ENCODE data around the gene CHST8.

The CHST8 gene

GRCh38 chr19:33705090-33705847 is 83.5 kb downstream of the CHST8 start:
- no peaks in the 10 kb centered on the region for H3K36me3 ChIP-seq (ENCODE audit: control insufficient read depth in 1 of 2, insufficient read depth in 2 of 2, low read length in 2 of 2)
- no peak overlapping the region for H3K4me3 ChIP-seq (ENCODE audit: low read depth, low read length)
- no peak overlapping the region for H3K18ac ChIP-seq (ENCODE audit: low read length)
- H2BK5ac ChIP-seq (ENCODE audit: low read depth, low read length, poor library complexity), result no peak overlapping the region
- H3K23ac ChIP-seq (ENCODE audit: low read length), result no peak overlapping the region
- no peak overlapping the region for H4K12ac ChIP-seq (ENCODE audit: low read depth, low read length)
- no peak overlapping the region for H2BK120ac ChIP-seq (ENCODE audit: insufficient read depth, low read length, poor library complexity)
- H3K79me1 ChIP-seq (ENCODE audit: low read length), result no peaks in the 10 kb centered on the region
- H3K4me1 ChIP-seq (ENCODE audit: control insufficient read depth in 1 of 2, insufficient read depth in 2 of 2, low read length in 2 of 2), result peaks cover 0 to 2% of the 10 kb centered on the region in 2 experiments
- no peak overlapping the region for H3K27ac ChIP-seq (ENCODE audit: low read depth, low read length)
- H3K9me3 ChIP-seq (ENCODE audit: insufficient read depth, low read depth, low read length), result no peaks in the 10 kb centered on the region
- no peaks in the 10 kb centered on the region for H3K79me2 ChIP-seq (ENCODE audit: control insufficient read depth, insufficient read depth, low read length, poor library complexity)
- H3K14ac ChIP-seq (ENCODE audit: low read length), result no peak overlapping the region
- H3K27me3 ChIP-seq (ENCODE audit: insufficient read depth, low read length), result no peaks in the 10 kb centered on the region
- no peak overlapping the region for H4K91ac ChIP-seq (ENCODE audit: low read depth, low read length)
- H2AK5ac ChIP-seq (ENCODE audit: low read length), result no peak overlapping the region
- no peak overlapping the region for H3K9ac ChIP-seq (ENCODE audit: low read length)
- no CpG with 5 or more reads among the region's 11 CpGs for WGBS (ENCODE audit: extremely low coverage, insufficient coverage, insufficient read length)
- no peak overlapping the region for H3K4me2 ChIP-seq (ENCODE audit: low read length)
- no peak overlapping the region for H3K4ac ChIP-seq (ENCODE audit: low read depth, low read length)
- DNase-seq, result no peak
- no peak overlapping the region for H2BK12ac ChIP-seq (ENCODE audit: low read length)
- H2AFZ ChIP-seq (ENCODE audit: insufficient read depth, low read length, poor library complexity), result no peak overlapping the region
- no peak overlapping the region for H4K8ac ChIP-seq (ENCODE audit: low read depth, low read length)

GRCh38 chr19:33705860-33706259 is 84.1 kb downstream of the CHST8 start:
- H4K91ac ChIP-seq (ENCODE audit: low read depth, low read length), result no peak overlapping the region
- no peaks in the 10 kb centered on the region for H3K36me3 ChIP-seq (ENCODE audit: control insufficient read depth in 1 of 2, insufficient read depth in 2 of 2, low read length in 2 of 2)
- H3K4me1 ChIP-seq (ENCODE audit: control insufficient read depth in 1 of 2, insufficient read depth in 2 of 2, low read length in 2 of 2), result peaks cover 0 to 2% of the 10 kb centered on the region in 2 experiments
- H2BK12ac ChIP-seq (ENCODE audit: low read length), result no peak overlapping the region
- H2AFZ ChIP-seq (ENCODE audit: insufficient read depth, low read length, poor library complexity), result no peak overlapping the region
- no peak overlapping the region for H3K18ac ChIP-seq (ENCODE audit: low read length)
- H2BK120ac ChIP-seq (ENCODE audit: insufficient read depth, low read length, poor library complexity), result no peak overlapping the region
- WGBS (ENCODE audit: extremely low coverage, insufficient coverage, insufficient read length), result no CpG with 5 or more reads among the region's 5 CpGs
- H4K8ac ChIP-seq (ENCODE audit: low read depth, low read length), result no peak overlapping the region
- no peaks in the 10 kb centered on the region for H3K27me3 ChIP-seq (ENCODE audit: insufficient read depth, low read length)
- no peak overlapping the region for H3K4ac ChIP-seq (ENCODE audit: low read depth, low read length)
- no peak for DNase-seq
- H2AK5ac ChIP-seq (ENCODE audit: low read length), result no peak overlapping the region
- no peak overlapping the region for H2BK5ac ChIP-seq (ENCODE audit: low read depth, low read length, poor library complexity)
- H3K23ac ChIP-seq (ENCODE audit: low read length), result no peak overlapping the region
- no peaks in the 10 kb centered on the region for H3K79me2 ChIP-seq (ENCODE audit: control insufficient read depth, insufficient read depth, low read length, poor library complexity)
- no peak overlapping the region for H3K27ac ChIP-seq (ENCODE audit: low read depth, low read length)
- H3K79me1 ChIP-seq (ENCODE audit: low read length), result no peaks in the 10 kb centered on the region
- H3K9me3 ChIP-seq (ENCODE audit: insufficient read depth, low read depth, low read length), result no peaks in the 10 kb centered on the region
- no peak overlapping the region for H4K12ac ChIP-seq (ENCODE audit: low read depth, low read length)
- H3K4me2 ChIP-seq (ENCODE audit: low read length), result no peak overlapping the region
- no peak overlapping the region for H3K14ac ChIP-seq (ENCODE audit: low read length)
- peak overlapping the region; percentile 29 for H3K9ac ChIP-seq (ENCODE audit: low read length)
- H3K4me3 ChIP-seq (ENCODE audit: low read depth, low read length), result no peak overlapping the region

GRCh38 chr19:33706631-33707030 is 84.9 kb downstream of the CHST8 start:
- WGBS (ENCODE audit: extremely low coverage, insufficient coverage, insufficient read length), result no CpG with 5 or more reads among the region's 10 CpGs
- Histone ChIP-seq H3K27ac (ENCODE audit: low read depth, low read length) (no peak overlapping the region), H3K36me3 (ENCODE audit: control insufficient read depth in 1 of 2, insufficient read depth in 2 of 2, low read length in 2 of 2) (no peaks in the 10 kb centered on the region)

GRCh38 chr19:33712268-33712667 is 90.5 kb downstream of the CHST8 start:
- Histone ChIP-seq H3K4ac (ENCODE audit: low read depth, low read length) (no peak overlapping the region), H2AFZ (ENCODE audit: insufficient read depth, low read length, poor library complexity) (no peak overlapping the region), H3K9ac (ENCODE audit: low read length) (no peak overlapping the region), H2BK120ac (ENCODE audit: insufficient read depth, low read length, poor library complexity) (no peak overlapping the region), H3K4me3 (ENCODE audit: low read depth, low read length) (no peak overlapping the region), H3K27me3 (ENCODE audit: insufficient read depth, low read length) (no peaks in the 10 kb centered on the region), H3K36me3 (ENCODE audit: control insufficient read depth in 1 of 2, insufficient read depth in 2 of 2, low read length in 2 of 2) (no peaks in the 10 kb centered on the region), H3K4me1 (ENCODE audit: control insufficient read depth in 1 of 2, insufficient read depth in 2 of 2, low read length in 2 of 2) (no peaks in the 10 kb centered on the region), H3K18ac (ENCODE audit: low read length) (no peak overlapping the region), H4K12ac (ENCODE audit: low read depth, low read length) (no peak overlapping the region), H4K8ac (ENCODE audit: low read depth, low read length) (no peak overlapping the region), H3K79me1 (ENCODE audit: low read length) (no peaks in the 10 kb centered on the region), H2BK12ac (ENCODE audit: low read length) (no peak overlapping the region), H4K91ac (ENCODE audit: low read depth, low read length) (no peak overlapping the region), H3K23ac (ENCODE audit: low read length) (no peak overlapping the region), H3K27ac (ENCODE audit: low read depth, low read length) (no peak overlapping the region), H3K4me2 (ENCODE audit: low read length) (no peak overlapping the region), H3K9me3 (ENCODE audit: insufficient read depth, low read depth, low read length) (no peaks in the 10 kb centered on the region), H2AK5ac (ENCODE audit: low read length) (no peak overlapping the region), H3K79me2 (ENCODE audit: control insufficient read depth, insufficient read depth, low read length, poor library complexity) (no peaks in the 10 kb centered on the region), H3K14ac (ENCODE audit: low read length) (no peak overlapping the region), H2BK5ac (ENCODE audit: low read depth, low read length, poor library complexity) (no peak overlapping the region)
- no peak for DNase-seq
- no CpG with 5 or more reads among the region's 6 CpGs for WGBS (ENCODE audit: extremely low coverage, insufficient coverage, insufficient read length)

More at GRCh38 chr19:33706631-33707030, 84.9 kb downstream of the CHST8 start:
- Histone ChIP-seq H3K79me2 (ENCODE audit: control insufficient read depth, insufficient read depth, low read length, poor library complexity) (no peaks in the 10 kb centered on the region), H3K23ac (ENCODE audit: low read length) (no peak overlapping the region), H4K8ac (ENCODE audit: low read depth, low read length) (no peak overlapping the region), H3K4ac (ENCODE audit: low read depth, low read length) (no peak overlapping the region), H3K9ac (ENCODE audit: low read length) (no peak overlapping the region), H2BK5ac (ENCODE audit: low read depth, low read length, poor library complexity) (no peak overlapping the region), H3K9me3 (ENCODE audit: insufficient read depth, low read depth, low read length) (no peaks in the 10 kb centered on the region), H2AK5ac (ENCODE audit: low read length) (no peak overlapping the region), H3K4me3 (ENCODE audit: low read depth, low read length) (no peak overlapping the region), H3K18ac (ENCODE audit: low read length) (no peak overlapping the region), H4K12ac (ENCODE audit: low read depth, low read length) (no peak overlapping the region), H3K14ac (ENCODE audit: low read length) (no peak overlapping the region), H2BK12ac (ENCODE audit: low read length) (no peak overlapping the region), H4K91ac (ENCODE audit: low read depth, low read length) (no peak overlapping the region), H3K4me2 (ENCODE audit: low read length) (no peak overlapping the region), H2AFZ (ENCODE audit: insufficient read depth, low read length, poor library complexity) (no peak overlapping the region), H3K79me1 (ENCODE audit: low read length) (no peaks in the 10 kb centered on the region), H2BK120ac (ENCODE audit: insufficient read depth, low read length, poor library complexity) (no peak overlapping the region), H3K27me3 (ENCODE audit: insufficient read depth, low read length) (no peaks in the 10 kb centered on the region), H3K4me1 (ENCODE audit: control insufficient read depth in 1 of 2, insufficient read depth in 2 of 2, low read length in 2 of 2) (peaks cover 0 to 2% of the 10 kb centered on the region in 2 experiments)
- DNase-seq, result no peak

Data from trophoblast cell (in vitro differentiated cells and primary cell).